ENCODE data around the gene NR1I2.

The NR1I2 gene

DNA sequence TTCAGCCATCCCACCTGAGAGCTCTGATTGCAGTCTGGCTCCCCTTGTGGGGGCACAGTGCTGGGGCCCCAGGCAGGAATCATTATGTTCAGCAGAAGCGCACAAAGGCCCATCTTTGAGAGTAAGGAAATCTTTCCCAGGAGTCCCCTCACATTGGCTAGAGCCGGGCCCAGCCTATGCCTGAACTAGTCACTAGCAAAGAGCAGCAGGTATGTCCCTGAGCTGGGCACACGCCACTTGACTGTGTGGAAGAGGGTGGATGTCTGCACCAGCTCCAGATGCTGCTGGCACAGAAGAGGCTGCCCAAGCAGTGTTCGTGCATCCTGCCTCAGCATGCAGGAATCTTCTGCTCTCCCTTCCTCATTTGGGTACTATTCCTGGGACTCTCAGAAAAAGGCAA lies 26.3 kb downstream of the NR1I2 start:
- Histone ChIP-seq H3K9me3 (ENCODE audit: insufficient read depth, low read depth, low read length) (no peaks in the 10 kb centered on the region), H3K4me3 (ENCODE audit: low read length) (no peak overlapping the region), H3K4me1 (ENCODE audit: insufficient read depth, low read length) (no peaks in the 10 kb centered on the region), H3K36me3 (ENCODE audit: insufficient read depth, low read depth, low read length) (no peaks in the 10 kb centered on the region), H3K27ac (ENCODE audit: low read length) (no peak overlapping the region), H3K9ac (ENCODE audit: low read depth, low read length) (no peak overlapping the region), H3K27me3 (ENCODE audit: insufficient read depth, low read length) (no peaks in the 10 kb centered on the region; the same call in 1 of the 2 replicates)

DNA sequence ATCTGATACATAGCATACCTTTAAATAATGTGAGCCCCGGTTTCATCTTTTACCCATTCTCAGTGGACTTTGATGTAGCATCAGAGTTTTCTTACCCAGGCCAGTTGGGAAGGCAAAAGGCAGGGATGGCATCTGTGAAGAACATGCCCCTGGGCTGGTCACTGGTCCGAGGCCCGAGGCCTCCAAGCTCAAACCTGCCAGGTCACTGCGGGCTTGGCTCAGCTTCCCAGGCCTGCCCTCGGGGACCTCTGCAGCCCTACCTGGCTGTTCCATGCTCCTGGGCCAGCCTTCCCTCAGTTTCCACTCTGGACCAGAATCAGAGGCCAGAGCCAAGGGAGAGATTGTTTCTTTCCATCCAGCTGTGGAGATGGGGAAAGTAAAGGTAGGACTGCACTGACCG lies 26.9 kb downstream of the NR1I2 start:
- no peaks in the 10 kb centered on the region; the same call in 1 of the 2 replicates for H3K27me3 ChIP-seq (ENCODE audit: insufficient read depth, low read length)
- H3K9ac ChIP-seq (ENCODE audit: low read depth, low read length): no peak overlapping the region
- no peak overlapping the region for H3K27ac ChIP-seq (ENCODE audit: low read length)
- no peaks in the 10 kb centered on the region for H3K9me3 ChIP-seq (ENCODE audit: insufficient read depth, low read depth, low read length)
- no peaks in the 10 kb centered on the region for H3K36me3 ChIP-seq (ENCODE audit: insufficient read depth, low read depth, low read length)
- no peaks in the 10 kb centered on the region for H3K4me1 ChIP-seq (ENCODE audit: insufficient read depth, low read length)
- no peak overlapping the region for H3K4me3 ChIP-seq (ENCODE audit: low read length)

GRCh38 chr3:119809249-119810017 lies 27.5 kb downstream of the NR1I2 start:
- Histone ChIP-seq H3K27me3 (ENCODE audit: insufficient read depth, low read length) (no peaks in the 10 kb centered on the region; the same call in 1 of the 2 replicates), H3K36me3 (ENCODE audit: insufficient read depth, low read depth, low read length) (no peaks in the 10 kb centered on the region), H3K9ac (ENCODE audit: low read depth, low read length) (no peak overlapping the region), H3K4me3 (ENCODE audit: low read length) (no peak overlapping the region), H3K9me3 (ENCODE audit: insufficient read depth, low read depth, low read length) (no peaks in the 10 kb centered on the region), H3K27ac (ENCODE audit: low read length) (no peak overlapping the region), H3K4me1 (ENCODE audit: insufficient read depth, low read length) (no peaks in the 10 kb centered on the region)

DNA sequence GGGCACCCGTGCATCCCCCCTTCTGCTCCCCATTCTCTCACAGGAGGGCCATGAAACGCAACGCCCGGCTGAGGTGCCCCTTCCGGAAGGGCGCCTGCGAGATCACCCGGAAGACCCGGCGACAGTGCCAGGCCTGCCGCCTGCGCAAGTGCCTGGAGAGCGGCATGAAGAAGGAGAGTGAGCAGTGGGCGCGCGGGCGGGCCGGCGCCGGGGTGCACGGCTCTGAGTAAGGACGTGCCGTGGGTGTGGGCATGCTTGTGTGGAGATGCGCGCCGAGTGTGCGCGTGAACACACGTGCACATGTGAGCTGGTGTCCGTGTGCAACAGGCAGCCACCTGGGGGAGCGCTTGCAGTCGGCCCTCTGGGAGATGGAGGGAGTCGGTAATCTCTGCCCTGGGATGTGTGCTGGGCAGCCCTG lies 28.1 kb downstream of the NR1I2 start:
- H3K27me3 ChIP-seq (ENCODE audit: insufficient read depth, low read length): no peaks in the 10 kb centered on the region; the same call in 1 of the 2 replicates
- H3K36me3 ChIP-seq (ENCODE audit: insufficient read depth, low read depth, low read length): no peaks in the 10 kb centered on the region
- no peaks in the 10 kb centered on the region for H3K4me1 ChIP-seq (ENCODE audit: insufficient read depth, low read length)
- no peak overlapping the region for H3K27ac ChIP-seq (ENCODE audit: low read length)
- H3K9ac ChIP-seq (ENCODE audit: low read depth, low read length): no peak overlapping the region
- H3K4me3 ChIP-seq (ENCODE audit: low read length): no peak overlapping the region
- H3K9me3 ChIP-seq (ENCODE audit: insufficient read depth, low read depth, low read length): no peaks in the 10 kb centered on the region

DNA sequence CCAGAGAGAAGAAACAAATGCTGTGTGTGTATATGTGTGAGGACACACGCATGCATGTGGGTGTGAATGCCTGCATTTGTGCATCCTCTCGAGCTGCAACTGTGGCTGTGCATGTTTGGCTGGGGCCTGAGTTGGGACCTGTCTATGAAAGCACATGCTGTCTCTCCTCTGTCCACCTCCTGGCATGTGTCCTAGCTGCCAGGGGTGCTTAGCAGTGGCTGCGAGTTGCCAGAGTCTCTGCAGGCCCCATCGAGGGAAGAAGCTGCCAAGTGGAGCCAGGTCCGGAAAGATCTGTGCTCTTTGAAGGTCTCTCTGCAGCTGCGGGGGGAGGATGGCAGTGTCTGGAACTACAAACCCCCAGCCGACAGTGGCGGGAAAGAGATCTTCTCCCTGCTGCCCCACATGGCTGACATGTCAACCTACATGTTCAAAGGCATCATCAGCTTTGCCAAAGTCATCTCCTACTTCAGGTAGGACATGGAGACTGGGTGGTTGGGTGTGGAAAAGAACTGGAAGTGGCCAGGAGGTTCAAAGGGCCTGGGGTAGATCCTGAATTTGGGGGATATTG lies 30.7 kb downstream of the NR1I2 start:
- no peak overlapping the region for H3K9ac ChIP-seq (ENCODE audit: low read depth, low read length)
- H3K4me1 ChIP-seq (ENCODE audit: insufficient read depth, low read length): no peaks in the 10 kb centered on the region
- H3K4me3 ChIP-seq (ENCODE audit: low read length): no peak overlapping the region
- no peak overlapping the region for H3K27ac ChIP-seq (ENCODE audit: low read length)
- no peaks in the 10 kb centered on the region; the same call in 1 of the 2 replicates for H3K27me3 ChIP-seq (ENCODE audit: insufficient read depth, low read length)
- no peaks in the 10 kb centered on the region for H3K36me3 ChIP-seq (ENCODE audit: insufficient read depth, low read depth, low read length)
- H3K9me3 ChIP-seq (ENCODE audit: insufficient read depth, low read depth, low read length): no peaks in the 10 kb centered on the region

- Histone ChIP-seq H3K27me3 (ENCODE audit: insufficient read depth, low read length) (no peaks in the 10 kb centered on the region; the same call in 1 of the 2 replicates), H3K9me3 (ENCODE audit: insufficient read depth, low read depth, low read length) (no peaks in the 10 kb centered on the region), H3K36me3 (ENCODE audit: insufficient read depth, low read depth, low read length) (no peaks in the 10 kb centered on the region), H3K9ac (ENCODE audit: low read depth, low read length) (no peak overlapping the region), H3K27ac (ENCODE audit: low read length) (no peak overlapping the region), H3K4me3 (ENCODE audit: low read length) (no peak overlapping the region), H3K4me1 (ENCODE audit: insufficient read depth, low read length) (no peaks in the 10 kb centered on the region)
Measured at GRCh38 chr3:119815716-119816115, 33.8 kb downstream of the NR1I2 start.

DNA sequence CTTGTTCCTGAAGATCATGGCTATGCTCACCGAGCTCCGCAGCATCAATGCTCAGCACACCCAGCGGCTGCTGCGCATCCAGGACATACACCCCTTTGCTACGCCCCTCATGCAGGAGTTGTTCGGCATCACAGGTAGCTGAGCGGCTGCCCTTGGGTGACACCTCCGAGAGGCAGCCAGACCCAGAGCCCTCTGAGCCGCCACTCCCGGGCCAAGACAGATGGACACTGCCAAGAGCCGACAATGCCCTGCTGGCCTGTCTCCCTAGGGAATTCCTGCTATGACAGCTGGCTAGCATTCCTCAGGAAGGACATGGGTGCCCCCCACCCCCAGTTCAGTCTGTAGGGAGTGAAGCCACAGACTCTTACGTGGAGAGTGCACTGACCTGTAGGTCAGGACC lies 35.2 kb downstream of the NR1I2 start:
- no peaks in the 10 kb centered on the region for H3K36me3 ChIP-seq (ENCODE audit: insufficient read depth, low read depth, low read length)
- no peak overlapping the region for H3K9ac ChIP-seq (ENCODE audit: low read depth, low read length)
- no peak overlapping the region for H3K27ac ChIP-seq (ENCODE audit: low read length)
- H3K4me3 ChIP-seq (ENCODE audit: low read length): no peak overlapping the region
- H3K4me1 ChIP-seq (ENCODE audit: insufficient read depth, low read length): no peaks in the 10 kb centered on the region
- no peaks in the 10 kb centered on the region for H3K27me3 ChIP-seq (ENCODE audit: insufficient read depth, low read length)
- no peaks in the 10 kb centered on the region for H3K9me3 ChIP-seq (ENCODE audit: insufficient read depth, low read depth, low read length)

- no peaks in the 10 kb centered on the region for H3K9me3 ChIP-seq (ENCODE audit: insufficient read depth, low read depth, low read length)
- no peaks in the 10 kb centered on the region for H3K27me3 ChIP-seq (ENCODE audit: insufficient read depth, low read length)
- no peak overlapping the region for H3K9ac ChIP-seq (ENCODE audit: low read depth, low read length)
- no peaks in the 10 kb centered on the region for H3K36me3 ChIP-seq (ENCODE audit: insufficient read depth, low read depth, low read length)
- no peak overlapping the region for H3K27ac ChIP-seq (ENCODE audit: low read length)
- H3K4me3 ChIP-seq (ENCODE audit: low read length): no peak overlapping the region
- H3K4me1 ChIP-seq (ENCODE audit: insufficient read depth, low read length): no peaks in the 10 kb centered on the region
Measured at GRCh38 chr3:119817583-119818363, 35.9 kb downstream of the NR1I2 start.

GRCh38 chr3:119818937-119819336 lies 37.0 kb downstream of the NR1I2 start:
- Histone ChIP-seq H3K4me3 (ENCODE audit: low read length) (no peak overlapping the region), H3K36me3 (ENCODE audit: insufficient read depth, low read depth, low read length) (no peaks in the 10 kb centered on the region), H3K9me3 (ENCODE audit: insufficient read depth, low read depth, low read length) (no peaks in the 10 kb centered on the region), H3K9ac (ENCODE audit: low read depth, low read length) (no peak overlapping the region), H3K27ac (ENCODE audit: low read length) (no peak overlapping the region), H3K27me3 (ENCODE audit: insufficient read depth, low read length) (no peaks in the 10 kb centered on the region), H3K4me1 (ENCODE audit: insufficient read depth, low read length) (no peaks in the 10 kb centered on the region)

GRCh38 chr3:119819806-119820205 lies 37.9 kb downstream of the NR1I2 start:
- no peaks in the 10 kb centered on the region; the same call in 1 of the 2 replicates for H3K36me3 ChIP-seq (ENCODE audit: insufficient read depth, low read depth, low read length)
- H3K4me1 ChIP-seq (ENCODE audit: insufficient read depth, low read length): no peaks in the 10 kb centered on the region
- no peak overlapping the region for H3K4me3 ChIP-seq (ENCODE audit: low read length)
- H3K27me3 ChIP-seq (ENCODE audit: insufficient read depth, low read length): no peaks in the 10 kb centered on the region
- no peak overlapping the region for H3K27ac ChIP-seq (ENCODE audit: low read length)
- no peaks in the 10 kb centered on the region for H3K9me3 ChIP-seq (ENCODE audit: insufficient read depth, low read depth, low read length)
- no peak overlapping the region for H3K9ac ChIP-seq (ENCODE audit: low read depth, low read length)

GRCh38 chr3:119825820-119826219 lies 43.9 kb downstream of the NR1I2 start:
- Histone ChIP-seq H3K27ac (ENCODE audit: low read length) (no peak overlapping the region), H3K27me3 (ENCODE audit: insufficient read depth, low read length) (no peaks in the 10 kb centered on the region), H3K4me3 (ENCODE audit: low read length) (no peak overlapping the region), H3K9ac (ENCODE audit: low read depth, low read length) (no peak overlapping the region), H3K36me3 (ENCODE audit: insufficient read depth, low read depth, low read length) (peaks cover 6% of the 10 kb centered on the region; the same call in 1 of the 2 replicates), H3K4me1 (ENCODE audit: insufficient read depth, low read length) (peaks cover 14% of the 10 kb centered on the region; the same call in 1 of the 2 replicates), H3K9me3 (ENCODE audit: insufficient read depth, low read depth, low read length) (no peaks in the 10 kb centered on the region)

Data from iPS-20b (cell line).